Glomerular endothelial cell (primary cell): Measurements from ENCODE around the gene CCDC107. TPM values are rescaled to one million over a fixed set of nuclear protein-coding genes. Genes with fewer than 3 reads are reported as not detected.

Experiments used
- DNase-seq: peaks from one replicate; pipeline ENCODE4 v3.0.0-alpha.2; 2011; ENCODE audit warnings: low read depth, low spot score; ENCODE audit errors: extremely low read depth
- total RNA-seq: library from RNA; depleted of rRNA; stranded (reverse); fragments of >200 nt; gene quantifications from 2 replicates; pipeline ENCODE4 v1.2.3, GENCODE V29; 2015

The CCDC107 gene
- total RNA-seq, 1 donor from 2014 or later, result 18.6 TPM

- DNase-seq, result no peak
Observed at GRCh38 chr9:35697486-35697885, 39.4 kb downstream of the CCDC107 start.

DNA sequence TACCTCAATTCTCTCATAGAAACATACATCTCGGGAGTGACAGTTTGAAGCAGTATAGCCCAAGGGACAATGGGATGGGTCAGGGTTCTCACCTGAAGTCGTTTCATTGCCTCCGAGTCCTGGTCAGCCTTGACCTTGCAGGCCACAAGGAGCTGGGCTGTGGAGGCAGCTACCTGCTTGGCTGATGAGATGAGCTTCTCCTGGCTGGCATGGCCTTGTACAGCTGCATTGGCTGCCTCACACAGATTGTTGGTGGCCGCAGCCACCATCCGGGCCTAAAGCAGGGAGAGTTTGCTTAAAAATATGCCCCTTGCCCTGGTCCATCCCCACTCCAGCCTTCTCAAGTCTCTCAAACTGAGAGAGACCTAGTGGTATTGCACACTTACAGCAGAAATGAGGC is 40.1 kb downstream of the CCDC107 start:
- DNase-seq, result no peak

GRCh38 chr9:35700031-35700430 is 41.9 kb downstream of the CCDC107 start:
- DNase-seq, result no peak

DNA sequence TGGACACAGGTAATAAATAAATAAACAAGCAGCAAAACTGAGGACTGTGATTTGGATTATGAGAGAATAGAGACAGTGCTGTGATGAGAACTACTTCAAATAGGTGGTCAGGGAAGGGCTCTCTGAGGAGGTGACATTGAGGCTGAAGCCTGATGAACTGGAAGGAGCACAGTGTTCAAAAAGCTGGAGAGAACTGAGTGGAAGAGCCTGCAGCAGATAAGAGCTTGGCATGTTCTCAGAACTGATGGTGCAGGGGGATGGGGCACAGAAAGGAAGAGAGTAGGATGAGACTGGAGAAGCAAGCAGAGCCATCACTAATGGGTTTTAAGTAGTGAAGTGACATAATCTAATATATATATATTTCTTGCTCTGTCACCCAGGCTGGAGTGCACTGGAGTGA is 42.9 kb downstream of the CCDC107 start:
- DNase-seq, result no peak

GRCh38 chr9:35702696-35703095 is 44.6 kb downstream of the CCDC107 start:
- no peak for DNase-seq

DNA sequence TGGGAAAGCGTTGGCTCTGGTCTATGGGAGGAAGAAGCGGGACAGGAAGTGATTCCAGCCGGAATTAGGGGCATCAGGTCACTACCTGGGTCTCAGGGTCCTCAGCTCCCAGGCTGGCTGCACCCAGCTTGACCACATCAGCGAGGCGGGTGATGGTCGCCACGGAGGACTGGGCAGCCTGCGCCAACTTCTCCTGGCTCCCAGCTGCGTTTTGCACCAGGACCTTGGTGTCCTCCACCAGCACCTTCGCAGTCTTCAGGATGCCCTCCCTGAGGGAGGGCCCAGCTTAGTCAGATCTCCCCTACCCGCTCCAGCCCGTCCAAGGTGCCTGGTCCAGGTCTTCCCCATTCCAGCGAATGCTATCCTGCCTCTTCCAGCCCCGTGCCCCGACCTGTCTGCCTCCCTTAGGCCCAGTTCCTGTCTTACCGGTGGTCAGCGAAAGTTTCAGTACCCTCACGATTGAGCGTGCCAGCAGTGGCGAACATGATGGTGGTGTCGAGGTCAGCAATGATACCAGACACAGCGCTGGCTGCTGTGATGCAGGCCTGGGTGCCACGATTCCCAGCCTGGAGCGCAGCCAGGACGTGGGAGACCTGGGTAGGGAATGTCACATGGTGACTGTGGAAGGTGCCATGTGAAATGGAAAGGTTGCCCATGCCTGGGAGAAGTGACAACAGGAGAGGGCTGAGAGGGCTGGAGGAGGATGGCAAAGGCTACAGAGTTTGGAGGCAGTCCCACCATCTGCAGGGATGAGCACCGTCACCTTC is 46.0 kb downstream of the CCDC107 start:
- DNase-seq, result no peak

- no peak for DNase-seq
Observed at GRCh38 chr9:35705372-35705771, 47.3 kb downstream of the CCDC107 start.

DNA sequence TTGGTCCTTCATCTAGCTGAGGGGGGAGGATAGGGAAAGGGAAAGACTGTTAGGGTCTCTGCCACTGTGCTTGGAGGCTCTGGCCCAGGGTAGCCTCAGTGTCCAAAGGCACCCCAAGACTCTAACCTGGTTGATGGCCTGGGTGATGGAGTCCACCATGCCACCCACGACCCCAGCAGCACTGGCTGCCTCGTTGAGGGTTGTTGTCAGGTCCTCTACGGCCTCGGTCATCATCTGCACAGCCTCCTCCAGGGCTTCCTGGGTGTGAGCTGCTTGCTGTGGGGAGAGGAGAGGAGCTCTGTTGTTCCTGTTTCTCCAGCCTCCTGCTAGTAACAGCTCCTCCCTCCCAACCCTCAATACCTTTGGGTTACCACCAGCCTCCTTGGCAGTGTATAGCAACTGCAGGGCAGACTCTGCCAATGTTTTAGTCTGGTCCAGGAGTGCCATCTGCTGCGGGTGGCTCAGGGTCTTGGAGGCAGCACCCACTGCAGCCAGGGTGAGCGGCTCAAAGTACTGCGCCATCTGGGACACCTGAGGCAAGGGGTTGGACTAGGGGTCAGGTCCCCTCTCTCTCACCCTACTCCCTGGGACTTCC is 47.8 kb downstream of the CCDC107 start:
- DNase-seq, result no peak

DNA sequence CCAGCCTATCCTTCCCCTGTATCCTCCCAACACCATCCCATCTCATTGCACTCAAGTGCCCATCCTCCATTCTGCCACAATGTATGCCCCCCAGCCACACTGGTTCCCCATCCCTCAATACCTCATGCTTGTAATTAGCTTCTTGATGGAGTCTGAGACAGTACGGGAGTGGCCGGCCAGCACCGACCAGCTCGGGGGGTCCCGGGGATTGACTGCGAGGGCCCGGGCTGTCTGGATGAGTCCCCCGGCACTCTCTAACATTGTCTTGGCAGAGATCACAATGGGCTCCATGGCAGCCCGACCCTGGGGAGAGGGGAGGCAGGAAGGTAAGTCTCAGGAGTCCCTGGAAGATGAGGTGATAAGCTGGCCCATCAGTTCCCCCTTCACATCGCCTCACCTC is 48.9 kb downstream of the CCDC107 start:
- no peak for DNase-seq

DNA sequence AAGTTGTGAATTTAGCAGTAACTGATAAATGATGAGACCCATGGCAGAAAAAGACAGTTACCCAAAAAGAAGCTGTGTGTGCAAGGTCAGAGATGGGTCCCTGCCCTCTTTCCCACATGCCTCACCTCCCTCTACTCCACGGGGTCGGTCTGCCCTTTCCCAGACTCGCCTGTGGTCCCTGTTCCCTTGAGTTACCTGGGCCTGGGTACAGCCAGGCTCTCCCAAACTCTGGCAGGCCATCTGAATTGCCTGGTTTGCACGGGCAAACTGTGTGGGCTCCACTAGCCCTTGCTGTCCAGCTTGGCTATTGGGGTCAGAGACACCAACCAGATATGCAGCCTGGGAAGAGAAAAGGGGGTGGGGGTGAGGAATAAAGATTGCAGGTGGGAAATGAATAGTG is 50.1 kb downstream of the CCDC107 start:
- DNase-seq, result no peak

GRCh38 chr9:35710818-35711500 is 52.9 kb downstream of the CCDC107 start:
- DNase-seq, result no peak

Other genes with a start within 250 kb of the CCDC107 start
- gene RUSC2, start 168.2 kb upstream of the CCDC107 start, total RNA-seq, result 32.9 and 42.5 TPM in 2 replicates
- gene TESK1, start 53.0 kb upstream of the CCDC107 start, total RNA-seq, result 12.5 and 19.4 TPM in 2 replicates
- 1.3 TPM in 1 of 2 replicates, not detected in the other for gene CD72, start 39.9 kb upstream of the CCDC107 start, total RNA-seq
- not detected in 2 replicates for gene SIT1, start 7.4 kb upstream of the CCDC107 start, total RNA-seq
- gene RMRP, start 273 bp upstream of the CCDC107 start, total RNA-seq, result 2,917 and 4,459 TPM in 2 replicates
- gene ARHGEF39, start 6.9 kb downstream of the CCDC107 start, total RNA-seq, result 0.39 and 0.58 TPM in 2 replicates
- gene CA9, start 15.6 kb downstream of the CCDC107 start, total RNA-seq, result 0.15 TPM in 1 of 2 replicates, not detected in the other
- 290 and 300 TPM in 2 replicates for gene TPM2, start 31.6 kb downstream of the CCDC107 start, total RNA-seq
- gene TLN1, start 73.9 kb downstream of the CCDC107 start, total RNA-seq, result 347 and 424 TPM in 2 replicates
- 77.0 and 78.6 TPM in 2 replicates for gene CREB3, start 74.4 kb downstream of the CCDC107 start, total RNA-seq
- gene GBA2, start 90.9 kb downstream of the CCDC107 start, total RNA-seq, result 43.3 and 102 TPM in 2 replicates
- gene RGP1, start 91.0 kb downstream of the CCDC107 start, total RNA-seq, result 16.5 and 22.9 TPM in 2 replicates
- gene MSMP, start 96.0 kb downstream of the CCDC107 start, total RNA-seq, result 1.6 and 7.9 TPM in 2 replicates
- gene NPR2, start 133.3 kb downstream of the CCDC107 start, total RNA-seq, result 15.9 and 16.6 TPM in 2 replicates
- 0.53 TPM in 1 of 2 replicates, not detected in the other for gene SPAG8, start 154.0 kb downstream of the CCDC107 start, total RNA-seq
- gene HINT2, start 156.8 kb downstream of the CCDC107 start, total RNA-seq, result 13.8 and 24.6 TPM in 2 replicates
- not detected in 2 replicates for gene FAM221B, start 170.4 kb downstream of the CCDC107 start, total RNA-seq
- 1.9 and 3.0 TPM in 2 replicates for gene TMEM8B, start 170.9 kb downstream of the CCDC107 start, total RNA-seq
- gene OR13J1, start 212.1 kb downstream of the CCDC107 start, total RNA-seq, result not detected in 2 replicates
- gene HRCT1, start 247.9 kb downstream of the CCDC107 start, total RNA-seq, result 0.47 and 0.63 TPM in 2 replicates